Amygdala (tissue), 56 donors: Measurements from ENCODE around the gene TSPAN4.
A peak's percentile ranks its signal among the peaks of the same experiment; 100 is the strongest.

Experiments used
- DNase-seq, 56 donors: peaks; one replicate each; lab custom pipeline; 2025; lab: John Stamatoyannopoulos, UW

The TSPAN4 gene

GRCh38 chr11:899724-900123, 57.1 kb downstream of the TSPAN4 start:
- no peak for DNase-seq

- DNase-seq = no peak
These were observed 57.9 kb downstream of the TSPAN4 start for GRCh38 chr11:900545-900944.

GRCh38 chr11:901452-902061, 58.9 kb downstream of the TSPAN4 start:
- no peak for DNase-seq

GRCh38 chr11:904380-904779, 61.7 kb downstream of the TSPAN4 start:
- no peak for DNase-seq

- DNase-seq = no peak
These were observed 63.3 kb downstream of the TSPAN4 start for GRCh38 chr11:905952-906351.

GRCh38 chr11:907668-908067, 65.0 kb downstream of the TSPAN4 start:
- DNase-seq = no peak

- DNase-seq = no peak
These were observed 65.6 kb downstream of the TSPAN4 start for GRCh38 chr11:908273-908672.

GRCh38 chr11:909406-909805, 66.8 kb downstream of the TSPAN4 start:
- no peak for DNase-seq

- no peak for DNase-seq
These were observed 67.5 kb downstream of the TSPAN4 start for GRCh38 chr11:910044-910588.

- peak in 50 of 56 donors; percentile 25 to 91 (median 76) for DNase-seq
These were observed 68.0 kb downstream of the TSPAN4 start, which contains the start of gene CHID1 for GRCh38 chr11:910589-911030. TSS of gene CHID1 (minus strand) at chr11:910810. CDS start at chr11:904816, 5,994 bp downstream.

GRCh38 chr11:911031-911889, 68.6 kb downstream of the TSPAN4 start:
- DNase-seq = peak in 8 of 56 donors; percentile 10 to 65 (median 54)

GRCh38 chr11:911890-912219, 69.2 kb downstream of the TSPAN4 start:
- DNase-seq = no peak

GRCh38 chr11:912266-912665, 69.6 kb downstream of the TSPAN4 start:
- DNase-seq = no peak

- no peak for DNase-seq
These were observed 70.4 kb downstream of the TSPAN4 start for GRCh38 chr11:913043-913442.

- no peak for DNase-seq
These were observed 71.6 kb downstream of the TSPAN4 start for GRCh38 chr11:914204-914603.

- DNase-seq = peak in 14 of 56 donors; percentile 18 to 53 (median 38)
These were observed 72.3 kb downstream of the TSPAN4 start for GRCh38 chr11:914747-915501.
